ENCODE results near the gene DNAH2.

DNA sequence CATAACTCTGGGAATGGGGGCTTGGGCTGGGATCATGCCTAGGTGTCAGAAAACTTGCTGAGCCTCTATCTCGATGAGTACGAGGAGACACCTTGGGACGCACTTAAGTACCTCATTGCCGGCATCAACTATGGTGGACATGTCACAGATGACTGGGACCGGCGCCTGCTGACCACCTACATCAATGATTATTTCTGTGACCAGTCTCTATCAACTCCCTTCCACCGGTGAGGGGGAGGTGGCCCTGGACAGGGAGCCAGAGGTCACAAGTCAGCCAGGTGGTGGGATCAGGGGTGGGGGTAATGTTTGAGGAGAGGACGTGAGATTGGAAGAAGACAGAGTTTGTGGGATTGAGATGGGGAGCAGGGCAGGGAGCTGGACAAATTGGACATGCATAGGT, 113.1 kb downstream of the DNAH2 start:
- TF ChIP-seq, protein P1, sequence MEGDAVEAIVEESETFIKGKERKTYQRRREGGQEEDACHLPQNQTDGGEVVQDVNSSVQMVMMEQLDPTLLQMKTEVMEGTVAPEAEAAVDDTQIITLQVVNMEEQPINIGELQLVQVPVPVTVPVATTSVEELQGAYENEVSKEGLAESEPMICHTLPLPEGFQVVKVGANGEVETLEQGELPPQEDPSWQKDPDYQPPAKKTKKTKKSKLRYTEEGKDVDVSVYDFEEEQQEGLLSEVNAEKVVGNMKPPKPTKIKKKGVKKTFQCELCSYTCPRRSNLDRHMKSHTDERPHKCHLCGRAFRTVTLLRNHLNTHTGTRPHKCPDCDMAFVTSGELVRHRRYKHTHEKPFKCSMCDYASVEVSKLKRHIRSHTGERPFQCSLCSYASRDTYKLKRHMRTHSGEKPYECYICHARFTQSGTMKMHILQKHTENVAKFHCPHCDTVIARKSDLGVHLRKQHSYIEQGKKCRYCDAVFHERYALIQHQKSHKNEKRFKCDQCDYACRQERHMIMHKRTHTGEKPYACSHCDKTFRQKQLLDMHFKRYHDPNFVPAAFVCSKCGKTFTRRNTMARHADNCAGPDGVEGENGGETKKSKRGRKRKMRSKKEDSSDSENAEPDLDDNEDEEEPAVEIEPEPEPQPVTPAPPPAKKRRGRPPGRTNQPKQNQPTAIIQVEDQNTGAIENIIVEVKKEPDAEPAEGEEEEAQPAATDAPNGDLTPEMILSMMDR (IDR thresholded peaks at IDR 0.05) = no peak
- TF ChIP-seq POLR2A (IDR thresholded peaks at IDR 0.05) (no peak), EP300 (IDR thresholded peaks at IDR 0.05) (no peak)

Measured in tibial nerve (tissue), 4 donors.